GM19397 (cell line): ENCODE measurements around the gene PRMT1.
"Not testable (repeated sequence)": the region's sequence is repeated elsewhere in the genome, so short reads cannot be mapped to it uniquely, and the experiment has no call there.

Experiments
- ATAC-seq: cut with Tn5 transposase; IDR thresholded peaks from one replicate; pipeline ENCODE4 v1.9.1; 2021; ENCODE audit warnings: mild to moderate bottlenecking, moderate library complexity; ENCODE audit not compliant: unreplicated experiment

PRMT1 gene

DNA sequence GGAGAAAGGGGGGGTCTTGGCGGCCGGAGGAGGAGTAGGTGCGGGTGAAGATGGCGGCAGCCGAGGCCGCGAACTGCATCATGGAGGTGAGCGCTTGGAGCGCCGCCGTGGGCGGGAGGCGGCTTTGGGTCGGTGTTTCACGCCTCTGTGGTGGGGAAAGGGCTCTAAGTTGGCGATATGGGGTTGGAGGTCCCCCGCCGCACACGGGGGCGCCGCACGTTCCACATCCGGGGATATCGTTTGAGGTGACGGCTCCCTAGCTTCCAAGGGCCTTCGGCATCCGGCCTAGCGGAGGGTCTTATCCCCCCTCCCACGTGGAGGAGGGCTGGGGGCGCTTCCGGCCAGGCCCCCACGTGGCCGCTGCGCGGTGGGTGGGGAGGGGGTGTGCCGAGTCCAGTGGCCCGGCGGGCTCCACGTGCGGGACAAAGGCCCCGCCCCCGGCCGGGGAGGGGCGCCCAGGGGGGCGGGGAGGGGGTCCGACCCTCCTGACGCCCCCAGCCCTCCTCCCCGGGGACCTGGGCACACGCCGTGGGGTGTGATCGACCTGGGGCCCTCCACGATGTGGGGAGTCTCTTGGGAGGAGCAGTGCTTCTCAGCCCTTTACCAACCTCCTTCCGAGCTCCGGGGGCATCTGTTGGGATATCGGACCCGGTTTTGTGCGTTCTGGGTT is at the start of gene PRMT1:
Gene PRMT1, plus strand, starts transcription at position 41 of the 670 bp plus-strand sequence. Its CDS starts 10 bp downstream, at position 51.
- peak; percentile 18 for ATAC-seq

DNA sequence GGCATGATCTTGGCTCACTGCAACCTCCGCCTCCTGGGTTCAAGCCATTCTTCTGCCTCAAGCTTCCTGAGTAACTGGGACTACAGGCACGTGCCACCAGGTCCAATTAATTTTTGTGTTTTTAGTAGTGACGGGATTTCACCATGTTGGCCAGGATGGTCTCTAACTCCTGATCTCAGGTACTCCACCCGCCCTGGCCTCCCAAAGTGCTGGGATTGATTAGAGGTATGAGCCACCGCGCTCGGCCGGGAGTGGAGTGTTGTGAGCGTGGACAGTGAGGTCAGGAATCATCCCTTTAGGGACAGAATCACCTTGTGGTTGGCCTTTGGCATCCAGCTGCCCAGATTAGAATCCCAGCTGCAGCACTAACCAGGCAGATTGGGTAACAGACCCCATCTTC is 47.4 kb upstream of the PRMT1 start:
- no peak for ATAC-seq

DNA sequence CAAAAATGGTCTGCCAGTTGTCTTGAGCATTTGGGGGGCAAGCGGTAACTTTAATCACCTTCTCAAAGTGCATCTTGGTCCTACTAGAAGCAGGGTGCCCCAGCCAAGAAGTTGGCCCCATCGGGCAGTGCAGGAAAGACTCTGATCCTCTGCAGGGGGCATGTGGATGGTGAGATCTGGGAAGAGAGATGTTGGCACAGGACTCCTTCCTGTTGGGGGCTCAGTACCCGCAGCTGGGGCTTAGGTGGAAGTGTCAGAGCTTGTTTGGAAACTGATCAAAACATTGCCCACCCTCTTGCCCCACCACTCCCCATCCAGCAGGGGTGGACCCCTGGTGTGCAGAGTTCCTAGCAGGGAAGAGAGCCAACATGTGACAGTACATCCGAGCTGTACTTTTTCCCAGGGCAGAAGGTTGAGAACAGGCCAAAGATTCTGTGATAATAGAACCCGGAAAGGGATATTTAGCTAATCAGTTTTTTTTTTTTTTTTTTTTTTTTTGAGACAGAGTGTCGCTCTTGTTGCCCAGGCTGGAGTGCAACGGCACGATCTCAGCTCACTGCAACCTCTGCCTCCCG is 46.0 kb upstream of the PRMT1 start:
- no peak for ATAC-seq

DNA sequence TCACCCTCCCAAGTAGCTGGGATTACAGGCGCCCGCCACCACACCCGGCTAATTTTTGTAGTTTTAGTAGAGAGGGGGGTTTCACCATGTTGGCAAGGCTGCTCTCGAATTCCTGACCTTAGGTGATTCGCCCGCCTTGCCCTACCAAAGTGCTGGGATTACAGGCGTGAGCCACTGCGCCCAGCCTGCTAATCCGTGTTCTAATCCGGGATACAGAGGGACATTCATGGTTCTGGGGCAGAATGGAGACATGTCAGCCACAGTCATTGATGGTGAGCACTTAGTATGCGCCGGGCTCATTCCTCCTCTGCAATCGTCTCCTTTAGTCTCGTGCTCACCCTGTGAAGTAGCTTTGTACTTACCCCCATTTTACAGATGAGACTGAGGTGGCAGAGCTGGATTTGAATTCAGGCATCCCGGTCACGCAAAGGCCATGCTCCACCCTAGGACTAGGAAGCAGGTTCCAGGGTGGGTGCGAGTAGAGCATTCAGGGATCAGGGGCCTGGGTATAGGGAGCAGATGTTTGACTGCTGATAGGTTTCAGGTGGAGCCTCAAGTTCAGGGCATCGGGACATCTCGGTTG is 45.4 kb upstream of the PRMT1 start:
- ATAC-seq, result no peak

DNA sequence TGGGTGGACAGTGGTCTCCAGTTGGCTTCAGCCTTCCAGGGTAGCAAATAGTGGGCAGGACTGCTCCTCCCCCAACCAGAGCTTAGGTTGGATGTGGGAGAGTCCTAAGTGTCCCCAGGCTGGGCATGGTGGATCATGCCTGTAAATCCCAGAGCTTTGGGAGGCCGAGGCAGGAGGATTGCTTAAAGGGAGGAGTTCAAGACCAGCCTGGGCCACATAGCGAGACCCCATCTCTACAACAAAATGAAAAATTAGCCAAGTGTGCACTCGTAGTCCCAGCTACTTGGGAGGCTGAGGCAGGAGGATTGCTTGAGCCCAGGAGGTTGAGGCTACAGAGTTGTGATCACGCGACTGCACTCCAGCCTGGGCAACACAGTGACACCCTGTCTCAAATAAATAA is 44.5 kb upstream of the PRMT1 start:
- no peak for ATAC-seq

DNA sequence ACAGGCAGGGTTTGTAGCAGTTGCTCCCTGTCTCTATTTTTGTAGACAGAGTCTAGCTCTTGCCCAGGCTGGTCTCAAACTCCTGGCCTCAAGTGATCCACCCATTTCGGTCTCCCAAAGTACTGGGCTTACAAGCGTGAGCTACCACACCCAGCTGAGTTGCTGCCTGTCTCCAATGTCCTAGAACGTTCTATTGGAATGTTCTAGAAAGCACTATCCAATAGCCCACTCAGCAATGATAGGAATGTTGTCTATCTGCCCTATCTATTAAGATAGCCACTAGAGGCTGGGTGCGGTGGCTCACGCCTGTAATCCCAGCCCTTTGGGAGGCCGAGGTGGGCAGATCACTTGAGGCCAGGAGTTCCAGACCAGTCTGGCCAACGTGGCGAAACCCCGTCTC is 43.8 kb upstream of the PRMT1 start:
- not testable (repeated sequence) for ATAC-seq

DNA sequence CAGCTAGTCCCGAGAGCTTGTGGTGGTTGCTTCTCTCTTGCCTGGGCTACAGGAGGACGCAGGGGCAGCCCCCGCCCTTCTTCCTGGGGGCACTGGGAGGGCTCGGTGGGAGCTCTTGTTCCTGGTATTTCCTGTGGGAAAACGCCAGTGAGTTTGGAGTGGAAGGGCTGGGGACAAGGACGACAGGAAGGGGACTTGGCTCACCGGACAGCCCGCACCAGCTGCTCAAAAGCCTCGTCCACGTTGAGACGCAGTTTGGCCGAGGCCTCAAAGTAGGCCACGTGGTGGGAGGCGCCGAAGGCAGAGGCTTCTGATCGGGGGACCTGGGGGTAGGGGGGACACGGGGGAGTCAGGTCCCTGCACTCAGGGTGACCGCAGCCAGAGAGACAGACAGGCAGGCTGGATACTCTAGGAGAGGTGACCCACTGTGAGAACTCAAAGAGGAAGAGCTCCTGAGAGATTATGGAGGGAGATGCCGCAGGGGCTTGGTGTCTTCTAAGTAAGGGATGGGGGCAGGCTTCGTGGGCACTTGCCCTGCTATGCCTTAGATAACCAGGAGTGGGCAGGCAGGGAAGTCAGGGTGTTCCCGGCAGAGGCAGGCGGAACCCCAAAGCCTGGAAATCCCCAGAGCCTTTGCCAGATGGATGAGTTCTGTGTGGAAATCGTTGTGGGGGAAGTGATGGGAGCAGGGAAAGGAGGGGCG is 41.4 kb upstream of the PRMT1 start:
- no peak for ATAC-seq

DNA sequence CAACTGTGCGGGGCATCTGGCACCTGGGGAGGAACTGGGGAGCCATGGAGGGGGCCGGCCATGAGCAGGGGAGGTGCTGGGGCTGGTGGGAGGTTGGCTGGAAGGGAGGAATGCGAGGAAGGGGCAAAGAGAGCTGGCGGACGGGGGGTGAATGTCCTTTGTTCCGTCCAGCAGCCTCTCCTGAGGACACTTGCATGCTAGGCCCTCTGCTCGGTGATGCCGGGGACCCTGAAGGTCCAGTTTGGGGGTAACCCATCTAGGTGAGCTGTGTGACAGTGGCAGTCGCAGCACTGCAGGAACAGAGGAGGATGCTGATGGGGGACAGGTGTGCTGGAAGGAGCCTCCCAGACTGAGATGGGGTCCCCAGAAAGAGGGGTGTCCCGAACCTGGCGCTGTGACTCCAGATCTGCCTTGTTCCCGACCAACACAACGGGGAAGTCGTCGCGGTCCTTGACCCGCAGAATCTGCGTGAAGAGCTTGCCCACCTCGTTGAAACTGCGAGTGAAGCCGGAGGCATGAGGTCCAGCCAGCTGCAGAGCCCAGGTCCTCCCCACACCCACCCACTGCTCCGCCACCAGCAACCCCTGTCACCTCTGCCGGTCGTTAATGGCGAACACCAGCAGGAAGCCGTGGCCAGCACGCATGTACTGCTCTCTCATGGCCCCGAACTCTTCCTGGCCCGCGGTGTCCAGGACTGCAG is 40.7 kb upstream of the PRMT1 start:
- no peak for ATAC-seq

DNA sequence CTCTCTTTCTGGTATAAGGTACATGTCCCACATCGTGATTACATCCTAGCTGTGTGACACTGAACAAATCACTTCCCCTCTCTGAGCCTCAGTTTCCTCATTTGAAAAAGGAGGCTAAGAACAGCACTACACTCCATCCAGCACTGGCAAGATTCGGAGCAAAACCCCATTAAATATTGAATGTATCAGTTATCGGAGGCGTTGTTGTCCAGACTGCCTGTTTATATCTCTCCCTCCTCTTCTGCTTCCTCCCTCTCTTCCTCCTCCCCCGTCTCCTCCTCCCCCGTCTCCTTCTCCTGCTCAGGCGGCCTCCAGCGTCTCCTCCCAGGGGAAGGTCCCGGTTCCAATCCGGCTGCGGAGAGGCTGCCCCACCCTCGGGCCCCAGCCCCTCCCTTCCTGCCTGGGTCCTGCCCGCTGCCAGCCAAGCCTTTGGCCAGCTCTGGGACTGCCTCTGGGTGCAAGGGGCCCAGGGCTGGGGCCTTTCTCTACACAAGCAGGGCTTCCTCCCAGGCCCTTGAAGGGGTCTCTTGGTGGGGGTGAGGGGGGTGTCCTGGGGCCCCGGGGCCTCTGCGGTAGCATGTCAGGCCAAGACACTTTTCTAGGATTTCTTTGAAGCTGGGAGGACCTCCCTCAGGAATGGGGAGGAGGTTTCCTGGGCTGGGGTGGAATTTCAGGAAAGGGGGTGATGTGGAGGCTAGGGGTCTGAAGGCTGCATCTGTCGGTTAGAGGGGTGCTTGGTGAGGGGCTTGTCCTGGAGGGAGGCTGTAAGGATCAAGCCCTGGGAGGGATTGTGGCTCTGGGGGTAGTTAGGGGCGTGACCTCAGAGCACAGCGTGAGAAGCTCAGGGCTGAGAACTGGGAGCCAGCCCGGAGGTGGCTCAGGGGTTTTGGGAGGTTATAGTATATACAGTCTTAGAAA is 39.0 kb upstream of the PRMT1 start:
- ATAC-seq, result no peak

DNA sequence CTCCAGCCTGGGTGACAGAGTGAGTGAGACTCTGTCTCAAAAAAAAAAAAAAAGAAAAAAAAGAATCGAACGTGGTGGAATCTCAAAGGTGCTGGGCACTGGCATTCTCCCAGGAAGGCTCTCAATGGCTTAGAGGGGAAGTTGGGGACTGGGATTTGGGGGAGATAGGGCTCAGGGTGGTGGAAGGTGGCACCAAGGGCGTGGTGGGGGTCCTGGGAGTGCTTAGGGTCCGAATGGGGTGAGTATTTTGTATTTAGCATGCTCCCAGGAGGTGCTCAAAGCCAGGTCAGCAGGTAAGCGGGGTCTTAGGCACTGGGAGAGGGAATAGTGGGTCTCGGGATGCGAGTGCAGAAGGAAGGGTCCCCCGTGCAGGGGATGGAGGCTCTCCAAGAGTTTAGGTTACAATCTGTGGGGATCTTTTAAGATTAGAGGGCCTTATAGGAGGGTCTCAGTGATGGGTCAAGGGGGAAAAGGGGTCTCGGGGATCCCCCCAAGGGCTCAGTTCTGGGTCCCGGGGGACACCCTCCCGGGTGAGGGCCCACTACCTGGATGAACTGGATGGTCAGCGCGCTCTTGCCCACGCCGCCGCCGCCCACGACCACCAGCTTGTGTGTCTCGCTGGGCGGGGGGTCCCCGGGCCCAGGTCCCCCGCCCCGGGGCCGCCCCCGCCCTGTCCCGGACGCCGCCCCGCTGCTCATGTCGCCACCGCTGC is 37.5 kb upstream of the PRMT1 start:
- ATAC-seq, result no peak

DNA sequence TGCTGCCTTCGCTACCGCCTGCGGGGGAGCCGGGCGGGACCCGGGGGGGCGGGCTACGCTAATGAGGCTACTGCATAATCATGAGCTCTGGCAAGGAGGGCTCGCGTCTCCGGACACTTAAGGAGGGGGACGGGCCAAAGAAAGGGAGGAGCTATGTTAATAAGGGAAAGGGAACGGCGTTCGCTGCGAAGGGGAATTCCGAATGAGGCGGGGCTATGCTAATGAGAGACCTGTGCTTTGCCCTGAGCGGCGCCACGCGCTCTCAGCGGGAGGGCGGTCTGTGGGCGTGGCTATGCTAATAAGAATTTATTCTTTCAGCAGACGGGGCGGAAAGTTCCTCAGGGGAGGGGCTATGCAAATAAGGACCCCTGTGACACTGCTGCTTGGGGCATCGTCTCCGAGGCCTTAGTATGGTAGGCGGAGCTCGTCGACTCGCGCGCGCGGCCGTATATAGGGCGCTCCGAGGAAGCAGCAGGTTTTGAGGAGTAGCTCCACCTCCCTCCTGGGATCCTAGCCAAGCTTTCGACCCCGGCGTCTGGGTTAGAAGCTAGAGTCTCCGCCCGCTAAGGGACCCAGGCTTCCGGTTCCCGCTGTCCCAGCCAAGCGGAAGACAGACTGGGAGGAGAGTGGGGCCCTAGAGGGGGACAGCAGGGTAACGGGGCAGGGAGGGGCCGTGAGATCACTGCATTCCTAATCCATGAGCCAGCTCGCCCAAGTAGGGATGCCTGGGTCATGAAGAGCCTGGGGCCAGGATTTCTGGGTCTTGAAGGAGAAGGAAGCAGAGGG is 36.8 kb upstream of the PRMT1 start, which contains the start of gene RRAS:
Gene RRAS, minus strand, starts transcription at position 31 of the 786 bp plus-strand sequence. CDS start 45 bp downstream, outside the sequence.
- ATAC-seq, result peak; percentile 48

DNA sequence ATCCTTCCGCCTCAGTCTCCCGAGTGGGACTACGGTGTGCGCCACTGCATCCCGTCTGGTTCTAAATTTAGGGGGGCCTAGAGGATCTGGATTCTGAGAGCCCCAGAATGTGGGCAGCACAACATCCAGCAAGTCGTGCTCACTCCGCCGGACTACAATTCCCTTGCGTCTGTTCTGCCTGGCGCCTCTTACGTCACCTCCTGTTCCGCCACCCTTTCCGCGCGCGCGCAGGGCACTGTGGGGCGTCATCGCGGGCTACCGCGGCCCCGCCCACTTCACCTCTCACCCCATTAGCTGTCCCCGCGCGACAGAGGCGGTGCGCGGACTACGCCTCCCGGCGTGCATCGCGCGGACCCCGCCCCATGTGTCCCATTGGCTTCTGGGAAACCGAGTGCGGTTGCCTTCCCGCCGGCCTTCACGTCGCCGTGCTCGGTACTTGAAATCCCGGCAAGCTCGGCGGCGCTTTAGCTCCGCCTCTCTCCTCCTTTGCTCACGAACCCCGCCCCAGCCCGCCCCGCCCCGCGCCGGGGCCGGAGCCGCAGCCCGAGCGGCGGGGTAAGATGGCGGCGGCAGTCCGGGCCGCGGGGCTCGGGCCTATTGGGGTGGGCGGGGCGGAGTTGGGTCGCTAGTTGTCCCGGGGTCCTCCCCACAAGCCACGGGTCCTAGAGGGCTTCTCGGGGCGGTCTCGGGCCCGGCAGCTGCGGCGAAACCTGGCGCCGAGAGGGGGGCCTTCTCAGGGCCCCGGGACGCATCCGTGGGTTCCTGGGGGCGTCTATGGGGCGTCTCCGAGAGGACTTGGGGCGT is 35.2 kb upstream of the PRMT1 start, which contains the start of gene SCAF1:
Gene SCAF1, plus strand, starts transcription at position 522 of the 804 bp plus-strand sequence. CDS start 2,818 bp downstream, outside the sequence.
- ATAC-seq, result peak; percentile 62

DNA sequence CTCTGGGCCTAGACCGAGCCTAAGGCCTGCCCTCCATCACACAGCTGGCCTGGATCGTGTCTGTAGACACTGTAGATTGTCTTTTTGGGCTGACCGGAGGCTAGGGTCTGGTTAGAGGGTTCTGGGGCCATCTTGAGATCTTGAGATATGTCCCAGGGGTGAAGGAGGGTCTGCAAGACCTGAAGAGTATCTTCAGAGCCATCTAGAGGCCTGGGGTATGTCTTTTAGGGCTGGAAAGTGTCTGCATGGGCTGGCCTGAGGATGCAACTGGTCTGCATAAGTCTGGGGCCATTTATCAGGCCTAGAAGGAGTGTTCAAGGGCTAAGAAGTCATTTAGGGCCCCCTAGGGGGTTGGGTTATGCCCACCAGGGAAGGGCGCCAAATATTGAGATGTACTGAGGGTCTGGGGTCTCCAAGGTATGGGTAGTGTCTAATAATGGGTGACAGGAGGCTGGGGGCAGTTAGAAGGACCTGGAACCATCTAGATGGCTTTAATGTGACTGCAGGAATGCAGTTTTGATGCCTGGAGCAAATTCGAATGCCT is 34.5 kb upstream of the PRMT1 start:
- ATAC-seq, result no peak

DNA sequence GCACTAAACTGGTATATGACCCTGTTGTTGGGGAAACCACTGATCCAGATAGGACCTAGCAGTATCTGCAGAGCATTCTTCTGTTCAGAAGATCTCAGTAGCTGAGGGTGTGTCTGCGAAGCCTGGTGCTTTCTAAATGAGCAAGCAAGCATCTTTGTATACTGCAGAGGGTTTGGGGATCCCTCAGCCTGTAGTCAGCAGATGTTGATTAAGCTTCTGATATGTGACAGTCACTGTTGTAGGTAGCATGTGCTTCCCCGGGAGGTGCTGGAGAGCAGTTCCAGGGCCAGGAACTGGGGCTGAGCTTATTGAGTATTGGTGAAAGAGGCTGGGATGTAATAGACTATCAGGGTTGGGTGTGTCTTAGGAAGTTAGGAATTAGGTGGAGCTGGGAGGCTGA is 33.6 kb upstream of the PRMT1 start:
- ATAC-seq, result no peak

DNA sequence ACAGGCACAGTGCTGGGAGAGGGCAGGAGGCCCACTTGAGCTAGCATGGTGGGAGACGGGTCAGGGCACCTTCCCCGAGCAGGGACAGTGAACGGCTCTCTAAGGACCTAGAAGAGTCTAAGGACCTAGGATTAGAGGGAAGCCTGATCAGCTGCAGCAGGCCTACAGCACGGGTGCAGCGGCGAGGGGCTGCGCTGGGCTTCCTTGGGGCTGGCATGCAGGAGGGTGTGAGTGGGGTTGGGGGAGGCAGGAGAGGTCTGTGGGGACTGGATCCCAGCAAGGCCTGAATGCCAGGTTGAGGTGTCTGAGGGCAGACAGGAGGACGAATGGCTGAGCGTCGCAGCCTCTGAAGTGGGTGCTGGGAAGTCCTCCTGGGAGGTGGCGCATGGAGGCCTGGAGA is 31.5 kb upstream of the PRMT1 start:
- ATAC-seq, result no peak

DNA sequence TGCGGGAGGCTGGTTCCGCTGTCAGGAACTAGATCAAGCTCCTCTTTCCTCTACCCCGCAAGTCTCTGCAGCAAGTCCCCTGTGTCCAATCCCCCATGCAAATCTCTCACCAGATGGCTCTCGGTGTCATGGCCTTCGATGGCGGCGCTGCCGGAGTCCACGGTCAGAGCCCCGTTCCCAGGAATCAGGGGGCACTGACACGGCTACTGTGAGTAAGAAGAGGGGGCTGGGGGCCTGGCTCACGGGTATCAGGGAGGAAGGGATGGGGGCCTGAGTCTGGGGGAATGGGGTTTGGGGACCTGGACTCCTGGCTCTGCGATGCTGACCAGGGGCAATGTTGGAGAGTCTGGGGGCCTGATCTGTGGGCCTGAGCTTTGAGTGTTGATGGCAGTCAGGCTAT is 31.1 kb upstream of the PRMT1 start:
- no peak for ATAC-seq

DNA sequence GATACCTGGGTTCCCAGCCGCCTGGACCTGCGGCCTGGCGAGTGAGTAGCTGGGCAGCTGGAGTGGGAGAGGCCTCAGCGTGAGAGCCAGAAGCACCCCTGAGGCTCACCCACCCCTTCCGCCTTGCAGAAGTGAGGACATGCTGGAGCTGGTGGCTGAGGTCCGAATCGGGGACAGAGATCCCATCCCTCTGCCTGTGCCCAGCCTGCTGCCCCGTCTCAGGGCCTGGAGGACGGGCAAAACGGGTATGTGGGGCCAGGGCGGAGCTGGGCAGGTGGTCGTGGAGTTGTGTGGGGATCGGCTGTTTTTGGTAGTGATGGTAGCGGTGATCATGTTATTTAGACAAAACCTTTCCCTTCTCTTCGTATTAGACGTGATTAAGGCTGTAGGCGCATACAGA is 30.5 kb upstream of the PRMT1 start:
- no peak for ATAC-seq
